Activated naive CD8-positive, alpha-beta T cell treated with anti-CD3 and anti-CD28 coated beads, Interleukin-2, amount 10 ng/mL, durations not matched to agents 7 days and 5 days (primary cell): ENCODE results near the gene DNAJC5G. TPM values are rescaled to one million over a fixed set of nuclear protein-coding genes. Genes with fewer than 3 reads are reported as not detected.

Experiments used
- ATAC-seq: fragments of 150-1000 bp; cut with Tn5 transposase; one replicate; pipeline ENCODE4 v1.10.0; 2021; ENCODE audit warnings: low read depth, moderate library complexity
- POLR2A ChIA-PET: fragments of 350-600 bp; sonication (Branson Sonifier 250); formaldehyde crosslinking; loops from one replicate; lab custom pipeline; 2021; ENCODE audit warnings: antibody characterized with exemption; lab: Charles Lee
- DNase-seq: peaks from one replicate; pipeline ENCODE4 v3.0.0; 2021
- H3K27ac Mint-ChIP-seq: one replicate; pipeline ENCODE4 v1.8.0; 2022; ENCODE audit warnings: mild to moderate bottlenecking, mixed read lengths
- H3K27me3 Mint-ChIP-seq: one replicate; pipeline ENCODE4 v1.8.0; 2022; ENCODE audit warnings: mild to moderate bottlenecking, moderate library complexity, mixed read lengths
- H3K36me3 Mint-ChIP-seq: one replicate; pipeline ENCODE4 v1.8.0; 2021; ENCODE audit warnings: mild to moderate bottlenecking, mixed read lengths
- H3K4me1 Mint-ChIP-seq: one replicate; pipeline ENCODE4 v1.8.0; 2021; ENCODE audit warnings: mixed read lengths
- H3K4me3 Mint-ChIP-seq: one replicate; pipeline ENCODE4 v1.8.0; 2022; ENCODE audit warnings: mild to moderate bottlenecking, moderate library complexity, mixed read lengths
- H3K9me3 Mint-ChIP-seq: one replicate; pipeline ENCODE4 v1.8.0; 2021; ENCODE audit warnings: mixed read lengths
- total RNA-seq, 2 experiments: library from RNA; stranded (reverse); gene quantifications; one replicate each; pipeline ENCODE4 v1.2.3, GENCODE V29; 2021

Gene DNAJC5G, protein sequence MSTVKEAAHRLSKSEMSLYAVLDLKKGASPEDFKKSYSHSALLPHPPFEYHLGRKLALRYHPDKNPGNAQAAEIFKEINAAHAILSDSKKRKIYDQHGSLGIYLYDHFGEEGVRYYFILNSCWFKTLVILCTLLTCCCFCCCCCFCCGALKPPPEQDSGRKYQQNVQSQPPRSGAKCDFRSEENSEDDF
- not detected for total RNA-seq

DNA sequence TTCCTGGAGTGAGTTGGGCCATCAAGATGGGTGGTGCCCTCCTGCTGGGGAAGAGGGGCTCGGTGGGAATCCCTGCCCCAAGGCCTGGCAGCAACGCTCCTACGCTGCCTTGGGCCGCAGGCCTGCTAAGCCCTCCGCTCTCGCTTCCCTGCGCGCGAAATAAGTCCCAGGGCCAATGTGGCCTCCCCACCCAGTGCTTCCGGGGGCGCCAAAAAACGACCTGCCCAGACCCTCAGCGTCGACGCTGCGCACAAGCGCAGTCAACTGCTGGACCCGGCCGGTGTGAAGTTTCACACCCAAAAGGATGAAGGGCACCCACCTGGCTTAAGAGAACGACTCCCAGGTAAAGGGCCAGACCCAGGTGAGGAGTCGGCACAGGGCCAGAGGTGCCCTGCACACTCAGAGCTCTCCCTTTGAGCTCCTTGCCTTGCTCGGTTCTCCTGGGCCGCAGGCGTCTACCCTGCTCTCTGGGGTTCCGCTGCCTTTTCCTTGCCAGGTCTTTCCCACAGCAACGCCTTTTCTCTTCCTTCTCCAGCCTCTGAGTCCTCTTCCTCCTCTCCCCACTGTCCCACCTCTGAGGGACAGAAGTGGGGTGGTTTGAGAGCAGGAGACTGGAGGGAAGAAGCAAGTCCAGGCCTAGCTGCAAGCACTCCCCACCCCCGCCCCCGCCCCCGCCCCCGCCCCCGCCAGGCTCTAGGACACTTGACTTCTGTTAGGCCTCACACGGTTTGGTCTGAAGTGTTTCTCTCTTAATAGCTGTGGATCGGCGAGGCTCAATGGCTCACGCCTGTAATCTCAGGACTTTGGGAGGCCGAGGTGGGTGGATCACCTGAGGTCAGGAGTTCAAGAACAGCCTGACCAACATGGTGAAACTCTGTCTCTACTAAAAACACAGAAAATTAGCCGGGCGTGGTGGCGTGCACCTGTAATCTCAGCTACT, at the start of gene DNAJC5G:
Gene DNAJC5G, plus strand, starts transcription at position 223 of the 940 bp plus-strand sequence. CDS start 1,296 bp downstream, outside the sequence.
- Mint-ChIP-seq H3K27ac (no peak within 1 kb of the TSS), H3K27me3 (peaks cover 12% of the 10 kb centered on the region), H3K36me3 (no peaks in the 10 kb centered on the region), H3K4me1 (peaks cover 11% of the 10 kb centered on the region), H3K4me3 (no peak within 1 kb of the TSS), H3K9me3 (no peaks in the 10 kb centered on the region)
- ATAC-seq = no peak
- no peak for DNase-seq
- POLR2A ChIA-PET = no interaction called here

GRCh38 chr2:27225526-27225925, 49.7 kb upstream of the DNAJC5G start:
- POLR2A ChIA-PET = interaction anchor here (0.9 kb wide), 1 partner anchor 8 kb away, joined by 3 read pairs; the partner anchor contains the start of gene CAD
- peaks cover 22% of the 10 kb centered on the region for H3K36me3 Mint-ChIP-seq
- ATAC-seq = no peak
- H3K9me3 Mint-ChIP-seq = no peaks in the 10 kb centered on the region
- no peak for DNase-seq
- no peaks in the 10 kb centered on the region for H3K27me3 Mint-ChIP-seq
- H3K27ac Mint-ChIP-seq = peak overlapping the region; percentile 52
- peaks cover 6% of the 10 kb centered on the region for H3K4me1 Mint-ChIP-seq
- no peak overlapping the region for H3K4me3 Mint-ChIP-seq

GRCh38 chr2:27227501-27227900, 47.7 kb upstream of the DNAJC5G start:
- POLR2A ChIA-PET = no interaction called here
- H3K27ac Mint-ChIP-seq = no peak overlapping the region
- DNase-seq (no peak), ATAC-seq (no peak)
- H3K9me3 Mint-ChIP-seq = no peaks in the 10 kb centered on the region
- H3K36me3 Mint-ChIP-seq = peaks cover 17% of the 10 kb centered on the region
- no peaks in the 10 kb centered on the region for H3K27me3 Mint-ChIP-seq
- H3K4me3 Mint-ChIP-seq = no peak overlapping the region
- peaks cover 4% of the 10 kb centered on the region for H3K4me1 Mint-ChIP-seq

GRCh38 chr2:27231921-27232320, 43.3 kb upstream of the DNAJC5G start:
- no peak for DNase-seq
- Mint-ChIP-seq H3K9me3 (no peaks in the 10 kb centered on the region), H3K27me3 (no peaks in the 10 kb centered on the region), H3K4me1 (no peaks in the 10 kb centered on the region), H3K36me3 (peaks cover 16% of the 10 kb centered on the region), H3K4me3 (no peak overlapping the region), H3K27ac (no peak overlapping the region)
- POLR2A ChIA-PET = interaction anchor here (1.0 to 1.7 kb wide), 2 partner anchors 10 to 20 kb away, joined by 3 to 4 read pairs; partner anchors contain the start of genes ATRAID and SLC5A6
- no peak for ATAC-seq

DNA sequence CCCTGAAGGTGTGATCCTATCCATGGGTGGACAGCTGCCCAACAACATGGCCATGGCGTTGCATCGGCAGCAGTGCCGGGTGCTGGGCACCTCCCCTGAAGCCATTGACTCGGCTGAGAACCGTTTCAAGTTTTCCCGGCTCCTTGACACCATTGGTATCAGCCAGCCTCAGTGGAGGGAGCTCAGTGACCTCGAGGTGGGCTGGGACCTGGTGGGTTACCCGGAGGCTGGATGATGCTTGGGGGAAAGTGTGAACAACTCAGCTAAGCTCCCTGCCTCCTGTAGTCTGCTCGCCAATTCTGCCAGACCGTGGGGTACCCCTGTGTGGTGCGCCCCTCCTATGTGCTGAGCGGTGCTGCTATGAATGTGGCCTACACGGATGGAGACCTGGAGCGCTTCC, 41.9 kb upstream of the DNAJC5G start:
- ATAC-seq (no peak), DNase-seq (no peak)
- Mint-ChIP-seq H3K27me3 (no peaks in the 10 kb centered on the region), H3K4me3 (no peak overlapping the region), H3K27ac (no peak overlapping the region), H3K36me3 (peaks cover 17% of the 10 kb centered on the region), H3K9me3 (no peaks in the 10 kb centered on the region), H3K4me1 (no peaks in the 10 kb centered on the region)
- POLR2A ChIA-PET = no interaction called here

GRCh38 chr2:27236136-27236535, 39.1 kb upstream of the DNAJC5G start:
- H3K27ac Mint-ChIP-seq = no peak overlapping the region

DNA sequence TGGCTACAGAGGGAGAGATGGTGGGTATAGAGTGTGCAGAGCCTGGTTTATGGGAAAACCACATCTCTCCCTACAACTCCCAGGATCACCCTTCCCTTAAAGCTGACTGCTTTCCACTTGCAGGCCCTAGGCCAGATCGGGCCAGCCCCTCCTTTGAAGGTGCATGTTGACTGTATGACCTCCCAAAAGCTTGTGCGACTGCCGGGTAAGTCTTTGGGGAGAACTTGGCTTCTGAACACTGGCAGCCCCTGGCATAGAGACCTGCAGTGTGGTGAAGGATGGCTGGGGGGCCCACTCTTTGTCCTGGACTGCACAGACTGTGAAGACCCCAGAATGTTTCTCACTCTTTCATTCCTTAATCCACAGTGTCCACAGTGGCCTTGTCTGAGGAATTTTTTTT, 38.6 kb upstream of the DNAJC5G start:
- Mint-ChIP-seq H3K9me3 (no peaks in the 10 kb centered on the region), H3K4me1 (no peaks in the 10 kb centered on the region), H3K36me3 (peaks cover 26% of the 10 kb centered on the region), H3K27ac (no peak overlapping the region), H3K4me3 (no peak overlapping the region), H3K27me3 (no peaks in the 10 kb centered on the region)
- no peak for ATAC-seq
- no peak for DNase-seq
- POLR2A ChIA-PET = no interaction called here

More at GRCh38 chr2:27236136-27236535, 39.1 kb upstream of the DNAJC5G start:
- Mint-ChIP-seq H3K36me3 (peaks cover 24% of the 10 kb centered on the region), H3K4me3 (no peak overlapping the region), H3K4me1 (no peaks in the 10 kb centered on the region), H3K9me3 (no peaks in the 10 kb centered on the region), H3K27me3 (no peaks in the 10 kb centered on the region)
- POLR2A ChIA-PET = interaction anchor here (0.5 kb wide), 2 partner anchors 443 to 842 kb away, joined by 3 to 5 read pairs; no protein-coding TSS in a partner anchor
- ATAC-seq = no peak
- no peak for DNase-seq

- Mint-ChIP-seq H3K4me3 (no peak overlapping the region), H3K9me3 (no peaks in the 10 kb centered on the region), H3K27ac (no peak overlapping the region), H3K36me3 (peaks cover 26% of the 10 kb centered on the region), H3K27me3 (no peaks in the 10 kb centered on the region), H3K4me1 (peaks cover 5% of the 10 kb centered on the region)
- POLR2A ChIA-PET = no interaction called here
- ATAC-seq = no peak
- DNase-seq = no peak
Measured at GRCh38 chr2:27237341-27237945, 37.8 kb upstream of the DNAJC5G start.

- H3K27ac Mint-ChIP-seq = no peak overlapping the region
- H3K4me1 Mint-ChIP-seq = peaks cover 5% of the 10 kb centered on the region
- POLR2A ChIA-PET = no interaction called here
- DNase-seq = no peak
- H3K4me3 Mint-ChIP-seq = no peak overlapping the region
- no peaks in the 10 kb centered on the region for H3K9me3 Mint-ChIP-seq
- ATAC-seq = no peak
- H3K27me3 Mint-ChIP-seq = no peaks in the 10 kb centered on the region
- peaks cover 21% of the 10 kb centered on the region for H3K36me3 Mint-ChIP-seq
Measured at GRCh38 chr2:27238976-27239375, 36.3 kb upstream of the DNAJC5G start.

- POLR2A ChIA-PET = interaction anchor here (1.1 kb wide), 1 partner anchor 139 kb away, joined by 3 read pairs; no protein-coding TSS in a partner anchor
- Mint-ChIP-seq H3K9me3 (no peaks in the 10 kb centered on the region), H3K4me3 (no peak overlapping the region), H3K27me3 (no peaks in the 10 kb centered on the region), H3K27ac (no peak overlapping the region), H3K4me1 (peaks cover 5% of the 10 kb centered on the region), H3K36me3 (peaks cover 21% of the 10 kb centered on the region)
- no peak for ATAC-seq
- no peak for DNase-seq
Measured at GRCh38 chr2:27240406-27240805, 34.8 kb upstream of the DNAJC5G start.

- no peaks in the 10 kb centered on the region for H3K27me3 Mint-ChIP-seq
Measured at GRCh38 chr2:27241761-27242613, 33.2 kb upstream of the DNAJC5G start.

DNA sequence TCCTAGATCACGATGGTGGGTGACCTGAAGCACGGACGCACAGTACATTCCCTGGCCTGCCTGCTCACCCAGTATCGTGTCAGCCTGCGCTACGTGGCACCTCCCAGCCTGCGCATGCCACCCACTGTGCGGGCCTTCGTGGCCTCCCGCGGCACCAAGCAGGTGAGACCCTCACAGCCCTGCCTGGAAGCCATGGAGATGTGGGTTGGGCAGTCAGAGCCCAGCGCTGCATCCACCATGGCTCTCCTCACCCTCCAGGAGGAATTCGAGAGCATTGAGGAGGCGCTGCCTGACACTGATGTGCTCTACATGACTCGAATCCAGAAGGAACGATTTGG, 32.6 kb upstream of the DNAJC5G start:
- Mint-ChIP-seq H3K36me3 (peaks cover 10% of the 10 kb centered on the region), H3K27ac (no peak overlapping the region), H3K4me3 (no peak overlapping the region), H3K27me3 (no peaks in the 10 kb centered on the region), H3K4me1 (peaks cover 7% of the 10 kb centered on the region), H3K9me3 (no peaks in the 10 kb centered on the region)
- ATAC-seq = no peak
- no peak for DNase-seq
- POLR2A ChIA-PET = interaction anchor here (1.6 kb wide), 1 partner anchor 11 kb away, joined by 4 read pairs; no protein-coding TSS in a partner anchor

More at GRCh38 chr2:27241761-27242613, 33.2 kb upstream of the DNAJC5G start:
- ATAC-seq = peak; percentile 61
- Mint-ChIP-seq H3K9me3 (no peaks in the 10 kb centered on the region), H3K4me3 (no peak overlapping the region), H3K27ac (peak overlapping the region; percentile 34), H3K36me3 (peaks cover 14% of the 10 kb centered on the region), H3K4me1 (peaks cover 5% of the 10 kb centered on the region)
- DNase-seq = no peak
- POLR2A ChIA-PET = interaction anchor here (1.6 kb wide), 1 partner anchor 11 kb away, joined by 4 read pairs; no protein-coding TSS in a partner anchor
